ENCODE measurements around the gene URI1. TPM values are rescaled to one million over a fixed set of nuclear protein-coding genes. Genes with fewer than 3 reads are reported as not detected.

The URI1 gene
- total RNA-seq, 1 donor from 2014 or later, result 58.4 TPM

GRCh38 chr19:30026933-30027332 is 84.9 kb downstream of the URI1 start:
- Mint-ChIP-seq H3K4me3 (ENCODE audit: low read depth) (no peak overlapping the region), H3K9me3 (ENCODE audit: low read depth) (peaks cover 30% of the 10 kb centered on the region), H3K27ac (no peak overlapping the region), H3K36me3 (ENCODE audit: insufficient read depth) (peaks cover 59% of the 10 kb centered on the region), H3K4me1 (ENCODE audit: low read depth) (peaks cover 10% of the 10 kb centered on the region), H3K27me3 (no peaks in the 10 kb centered on the region)
- DNase-seq (ENCODE audit: low spot score, unreplicated experiment), result no peak
- TF ChIP-seq CTCF (IDR thresholded peaks at IDR 0.05; ENCODE audit: unreplicated experiment), result no peak

- H3K4me3 Mint-ChIP-seq (ENCODE audit: low read depth), result no peak overlapping the region
- H3K27me3 Mint-ChIP-seq, result no peaks in the 10 kb centered on the region
- H3K4me1 Mint-ChIP-seq (ENCODE audit: low read depth), result peaks cover 10% of the 10 kb centered on the region
- peaks cover 30% of the 10 kb centered on the region for H3K9me3 Mint-ChIP-seq (ENCODE audit: low read depth)
- no peak for DNase-seq (ENCODE audit: low spot score, unreplicated experiment)
- peaks cover 56% of the 10 kb centered on the region for H3K36me3 Mint-ChIP-seq (ENCODE audit: insufficient read depth)
- TF ChIP-seq CTCF (IDR thresholded peaks at IDR 0.05; ENCODE audit: unreplicated experiment), result no peak
- no peak overlapping the region for H3K27ac Mint-ChIP-seq
Observed at GRCh38 chr19:30028118-30028991, 86.3 kb downstream of the URI1 start.

- Mint-ChIP-seq H3K9me3 (ENCODE audit: low read depth) (peaks cover 30% of the 10 kb centered on the region), H3K4me1 (ENCODE audit: low read depth) (peaks cover 10% of the 10 kb centered on the region), H3K36me3 (ENCODE audit: insufficient read depth) (peaks cover 53% of the 10 kb centered on the region), H3K27ac (no peak overlapping the region), H3K4me3 (ENCODE audit: low read depth) (no peak overlapping the region), H3K27me3 (no peaks in the 10 kb centered on the region)
- no peak for TF ChIP-seq CTCF (IDR thresholded peaks at IDR 0.05; ENCODE audit: unreplicated experiment)
- DNase-seq (ENCODE audit: low spot score, unreplicated experiment), result no peak
Observed at GRCh38 chr19:30028992-30029343, 86.9 kb downstream of the URI1 start.

GRCh38 chr19:30029721-30030510 is 87.9 kb downstream of the URI1 start:
- Mint-ChIP-seq H3K36me3 (ENCODE audit: insufficient read depth) (peaks cover 58% of the 10 kb centered on the region), H3K27me3 (no peaks in the 10 kb centered on the region), H3K9me3 (ENCODE audit: low read depth) (peaks cover 36% of the 10 kb centered on the region), H3K4me1 (ENCODE audit: low read depth) (peaks cover 10% of the 10 kb centered on the region), H3K27ac (peak overlapping the region; percentile 5), H3K4me3 (ENCODE audit: low read depth) (no peak overlapping the region)
- no peak for TF ChIP-seq CTCF (IDR thresholded peaks at IDR 0.05; ENCODE audit: unreplicated experiment)
- no peak for DNase-seq (ENCODE audit: low spot score, unreplicated experiment)

- Mint-ChIP-seq H3K36me3 (ENCODE audit: insufficient read depth) (peaks cover 54% of the 10 kb centered on the region), H3K27me3 (no peaks in the 10 kb centered on the region), H3K27ac (no peak overlapping the region), H3K9me3 (ENCODE audit: low read depth) (peaks cover 31% of the 10 kb centered on the region), H3K4me3 (ENCODE audit: low read depth) (no peak overlapping the region), H3K4me1 (ENCODE audit: low read depth) (peaks cover 26% of the 10 kb centered on the region)
- no peak for TF ChIP-seq CTCF (IDR thresholded peaks at IDR 0.05; ENCODE audit: unreplicated experiment)
- DNase-seq (ENCODE audit: low spot score, unreplicated experiment), result no peak
Observed at GRCh38 chr19:30034321-30034720, 92.3 kb downstream of the URI1 start.
